ENCODE results near the gene ETNK1.

Gene ETNK1

DNA sequence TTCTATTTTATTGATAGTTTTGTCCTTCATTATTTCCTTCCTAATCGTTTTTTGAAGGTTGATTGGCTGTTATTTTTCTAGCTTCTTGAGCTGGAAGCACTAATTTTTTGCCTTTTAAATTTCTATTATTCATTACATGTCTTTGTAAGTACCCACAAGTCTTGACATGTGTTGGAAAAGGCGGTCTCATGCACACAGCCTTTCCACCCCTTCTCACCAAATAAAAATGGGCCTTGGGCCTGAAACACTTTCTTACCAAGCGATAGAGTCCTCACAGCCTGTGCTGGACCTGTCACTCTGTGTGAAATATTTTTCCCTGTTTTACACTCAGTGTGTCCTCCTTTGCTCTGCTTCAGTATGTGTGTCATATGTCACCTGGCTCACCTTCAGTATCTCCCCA, 9.9 kb downstream of the ETNK1 start:
- no peak for DNase-seq (ENCODE audit: low read depth)

DNA sequence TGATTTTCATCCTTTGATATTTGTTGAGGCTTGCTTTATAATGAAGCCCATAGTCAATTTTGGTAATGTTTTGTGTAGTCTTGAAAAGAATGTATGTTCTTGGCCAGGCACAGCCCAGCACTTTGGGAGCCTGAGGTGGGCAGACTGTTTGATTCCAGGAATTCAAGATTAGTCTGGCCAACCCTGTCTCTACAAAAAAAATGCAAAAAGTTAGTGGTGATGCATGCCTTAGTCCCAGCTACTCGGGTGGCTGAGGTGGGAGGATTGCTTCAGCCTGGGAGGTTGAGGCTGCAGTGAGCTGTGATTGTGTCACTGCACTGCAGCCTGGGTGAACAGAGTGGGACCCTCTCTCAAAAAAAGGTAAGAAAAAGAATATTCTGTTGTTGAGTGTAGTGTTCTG, 10.8 kb downstream of the ETNK1 start:
- no peak for DNase-seq (ENCODE audit: low read depth)

DNA sequence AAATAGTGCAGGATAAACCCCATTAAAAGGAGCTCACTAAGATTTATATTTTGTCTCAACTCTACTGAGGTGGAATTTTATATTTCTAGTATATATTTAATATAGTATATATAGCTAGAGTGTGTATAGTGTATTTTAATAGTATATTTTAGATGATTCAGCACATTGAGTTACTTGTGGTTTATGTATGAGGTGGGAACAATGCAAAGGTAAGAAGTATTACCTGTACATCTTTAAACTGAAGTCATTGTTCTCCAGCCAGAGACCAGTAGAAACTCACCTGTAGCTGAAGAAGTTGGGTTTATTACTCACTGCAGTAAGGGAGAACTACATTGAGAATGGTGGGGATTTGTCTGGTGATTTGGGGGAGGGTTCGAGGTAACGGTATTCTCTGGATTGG, 15.9 kb downstream of the ETNK1 start:
- DNase-seq (ENCODE audit: low read depth): no peak

GRCh38 chr12:22641353-22642053, 16.5 kb downstream of the ETNK1 start:
- no peak for DNase-seq (ENCODE audit: low read depth)

DNA sequence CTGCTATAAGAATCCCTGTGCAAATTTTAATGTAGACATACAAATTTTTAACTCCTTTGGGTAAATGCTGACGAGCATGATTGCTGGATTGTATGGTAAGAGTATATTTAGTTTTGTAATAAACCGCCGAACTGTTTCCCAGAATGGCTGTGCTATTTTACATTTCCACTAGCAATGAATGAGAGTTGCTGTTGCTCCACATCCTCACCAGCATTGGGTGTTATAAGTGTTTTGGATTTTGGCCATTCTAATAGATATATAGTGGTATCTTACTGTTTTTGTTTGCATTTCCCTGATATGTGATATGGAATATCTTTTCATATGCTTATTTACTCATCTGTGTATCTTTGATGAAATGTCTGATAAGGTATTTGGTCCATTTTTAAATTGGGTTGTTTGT, 23.7 kb downstream of the ETNK1 start:
- no peak for DNase-seq (ENCODE audit: low read depth)

DNA sequence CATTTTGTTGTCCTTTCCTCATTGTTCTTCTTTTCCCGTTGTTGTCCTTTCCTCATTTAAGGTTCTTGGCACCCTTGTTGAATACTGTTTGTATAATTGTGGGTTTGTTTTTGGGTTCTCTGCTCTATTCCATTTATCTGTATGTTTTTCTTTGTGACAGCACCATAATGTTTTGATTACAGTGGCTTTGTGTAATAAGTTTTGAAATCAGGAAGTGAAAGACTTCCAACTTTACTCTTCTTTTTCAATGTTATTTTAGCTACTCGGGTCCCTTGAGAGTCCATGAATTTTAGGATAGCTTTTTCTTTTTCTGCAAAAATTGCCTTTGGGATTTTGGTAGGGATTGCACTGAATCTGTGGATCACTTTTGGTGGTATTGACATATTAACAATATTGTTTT, 28.1 kb downstream of the ETNK1 start:
- no peak for DNase-seq (ENCODE audit: low read depth)

GRCh38 chr12:22653791-22654190, 28.8 kb downstream of the ETNK1 start:
- DNase-seq (ENCODE audit: low read depth): no peak

DNA sequence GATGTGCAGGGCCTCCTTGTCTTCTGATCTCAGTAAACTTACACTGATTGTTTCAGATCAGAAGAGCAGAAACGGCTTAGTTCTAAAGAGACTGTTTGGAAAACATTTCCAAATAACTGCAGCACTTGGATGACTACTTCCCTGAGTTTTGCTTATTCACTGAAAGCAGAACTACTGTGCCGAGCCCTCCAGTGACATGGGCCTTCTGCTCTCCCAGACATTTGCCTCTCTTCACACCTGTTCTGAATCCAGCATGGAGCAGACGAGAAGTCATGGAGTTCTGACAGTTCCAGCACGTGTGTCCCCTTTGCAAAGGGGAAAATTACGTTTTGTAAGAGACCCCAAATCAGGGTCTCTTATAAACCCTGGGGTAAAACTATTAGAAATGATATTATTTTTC, 31.4 kb downstream of the ETNK1 start:
- DNase-seq (ENCODE audit: low read depth): no peak

- DNase-seq (ENCODE audit: low read depth): no peak
Measured at GRCh38 chr12:22656831-22657230, 31.9 kb downstream of the ETNK1 start.

DNA sequence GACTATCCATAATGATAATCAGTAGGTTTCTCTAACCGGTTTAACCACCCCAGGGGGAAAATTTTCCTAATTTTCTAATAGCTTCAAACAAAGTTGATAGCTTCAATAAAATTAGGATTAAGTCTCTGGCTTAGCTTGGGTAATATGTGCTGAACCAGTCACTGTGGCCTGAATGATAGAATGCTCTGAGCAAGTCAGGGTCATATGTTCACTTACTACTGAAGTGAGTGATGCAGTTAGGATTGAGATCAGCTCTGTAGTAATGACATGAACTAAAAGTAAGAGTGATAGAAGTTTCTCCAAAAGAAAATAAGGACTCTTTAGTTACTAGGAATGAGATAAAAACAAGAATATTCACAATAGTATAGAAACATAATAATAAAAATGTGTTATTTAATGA, 32.6 kb downstream of the ETNK1 start:
- no peak for DNase-seq (ENCODE audit: low read depth)

DNA sequence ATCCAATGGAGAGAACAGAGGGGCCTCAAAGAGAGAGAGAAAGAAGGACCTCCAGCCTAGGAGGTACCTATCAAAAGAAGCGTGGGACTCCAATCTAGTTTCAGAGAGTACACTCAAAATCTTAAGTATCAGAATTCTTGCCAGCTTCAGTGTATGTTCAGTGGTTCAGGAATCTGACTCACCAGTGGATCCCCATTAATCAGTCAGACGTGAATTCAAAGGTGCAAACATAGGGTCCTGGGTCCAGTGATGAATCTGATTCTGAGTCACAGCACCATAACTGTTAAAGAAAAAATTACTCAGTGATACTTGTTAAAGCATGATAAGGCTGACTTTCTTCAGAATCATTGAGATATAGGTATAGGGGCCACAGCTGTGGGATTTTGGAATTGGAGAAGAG, 33.2 kb downstream of the ETNK1 start:
- DNase-seq (ENCODE audit: low read depth): no peak

DNA sequence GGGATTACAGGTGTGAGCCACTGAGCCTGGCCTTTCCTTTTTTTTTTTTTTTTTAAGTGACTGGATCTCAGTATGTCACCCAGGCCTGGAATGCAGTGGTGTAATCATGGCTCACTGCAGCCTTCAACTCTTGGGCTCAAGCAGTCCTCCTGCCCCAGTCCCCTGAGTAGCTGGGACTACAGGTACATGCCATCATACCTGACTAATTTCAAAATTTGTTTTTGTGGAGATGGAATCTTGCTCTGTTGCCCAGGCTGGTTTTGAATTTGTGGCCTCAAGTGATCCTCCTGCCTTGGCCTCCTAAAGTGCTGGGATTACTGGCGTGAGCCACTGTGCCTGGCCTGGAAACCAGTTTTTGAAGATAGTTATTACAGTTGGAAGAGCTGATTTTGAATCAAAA, 37.4 kb downstream of the ETNK1 start:
- DNase-seq (ENCODE audit: low read depth): no peak

DNA sequence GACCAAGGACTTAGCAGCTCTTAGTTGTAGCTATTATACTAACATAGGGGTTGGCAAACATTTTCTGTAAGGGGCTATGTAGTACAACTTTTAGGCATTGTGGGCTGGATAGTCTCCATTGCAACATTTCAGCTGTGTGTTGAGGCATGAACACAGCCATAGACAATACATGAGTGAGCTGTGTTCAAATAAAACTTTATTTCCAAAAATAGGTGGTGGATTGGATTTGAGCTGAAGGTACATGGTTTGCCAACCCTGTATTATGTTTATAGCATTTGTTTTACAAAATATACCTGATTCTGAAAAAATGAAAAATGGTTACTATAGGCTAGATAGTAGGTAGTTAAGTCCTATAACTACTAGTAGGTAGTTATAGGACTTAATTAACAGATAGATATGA, 40.5 kb downstream of the ETNK1 start:
- no peak for DNase-seq (ENCODE audit: low read depth)

DNA sequence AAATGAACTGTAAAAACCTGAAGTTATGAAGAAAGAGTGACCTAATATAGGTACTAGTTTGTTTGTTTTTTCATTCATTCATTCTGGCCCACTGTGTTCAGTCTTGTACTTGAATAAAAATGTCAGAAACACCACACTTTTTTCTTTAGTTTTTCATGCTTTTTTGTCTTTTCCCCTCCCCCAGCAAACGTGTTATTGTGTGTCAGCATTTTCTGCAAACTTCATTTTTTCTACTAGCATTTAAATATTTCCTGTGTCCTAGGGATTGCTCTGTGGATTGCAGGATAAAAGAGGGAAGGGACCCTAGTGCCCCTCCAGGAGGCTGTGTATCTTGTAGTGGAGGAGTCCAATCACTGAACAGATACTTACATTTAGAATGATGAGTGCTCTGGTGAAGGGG, 42.2 kb downstream of the ETNK1 start:
- no peak for DNase-seq (ENCODE audit: low read depth)

DNA sequence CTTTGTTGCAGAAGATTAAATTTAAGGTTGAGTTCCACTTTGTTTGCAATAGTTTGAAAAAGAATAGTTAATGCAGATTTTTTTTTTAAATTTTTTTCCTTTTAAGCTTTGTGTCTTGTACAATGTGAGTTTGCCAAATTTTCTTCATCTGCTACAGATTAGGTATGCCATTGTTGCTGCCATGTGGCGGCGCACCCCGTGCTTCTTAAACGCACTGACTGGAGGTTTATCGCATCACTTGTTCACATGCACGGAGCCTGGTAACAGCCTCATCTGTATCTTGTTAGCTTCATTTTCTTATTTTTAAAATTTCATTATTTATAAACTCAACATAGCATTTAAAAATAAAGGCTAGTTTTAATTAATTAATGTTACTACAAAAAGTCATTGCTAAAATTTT, 43.5 kb downstream of the ETNK1 start:
- DNase-seq (ENCODE audit: low read depth): no peak

DNA sequence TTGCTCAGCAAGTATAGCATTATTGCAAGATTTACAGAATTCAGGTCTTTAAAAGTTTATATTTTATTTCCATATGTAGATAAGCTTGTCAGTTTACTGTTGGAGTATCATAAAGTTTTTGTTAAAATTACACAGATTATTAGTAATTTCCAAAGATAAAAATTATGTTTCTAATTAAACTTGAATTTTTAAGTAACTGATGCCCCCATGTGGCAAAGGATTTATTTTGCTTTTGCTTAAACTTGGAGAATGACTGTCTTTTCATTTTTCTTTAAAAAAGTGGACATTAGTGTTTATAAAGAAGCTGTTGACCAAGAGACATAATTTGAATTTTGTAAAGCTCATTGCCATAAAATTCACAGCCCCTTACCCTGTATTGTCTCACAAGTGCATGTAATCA, 45.8 kb downstream of the ETNK1 start:
- no peak for DNase-seq (ENCODE audit: low read depth)

- DNase-seq (ENCODE audit: low read depth): no peak
Measured at GRCh38 chr12:22672951-22673350, 48.0 kb downstream of the ETNK1 start.

- no peak for DNase-seq (ENCODE audit: low read depth)
Measured at GRCh38 chr12:22677781-22678574, 53.0 kb downstream of the ETNK1 start.

- DNase-seq (ENCODE audit: low read depth): no peak
Measured at GRCh38 chr12:22682663-22683062, 57.7 kb downstream of the ETNK1 start.

DNA sequence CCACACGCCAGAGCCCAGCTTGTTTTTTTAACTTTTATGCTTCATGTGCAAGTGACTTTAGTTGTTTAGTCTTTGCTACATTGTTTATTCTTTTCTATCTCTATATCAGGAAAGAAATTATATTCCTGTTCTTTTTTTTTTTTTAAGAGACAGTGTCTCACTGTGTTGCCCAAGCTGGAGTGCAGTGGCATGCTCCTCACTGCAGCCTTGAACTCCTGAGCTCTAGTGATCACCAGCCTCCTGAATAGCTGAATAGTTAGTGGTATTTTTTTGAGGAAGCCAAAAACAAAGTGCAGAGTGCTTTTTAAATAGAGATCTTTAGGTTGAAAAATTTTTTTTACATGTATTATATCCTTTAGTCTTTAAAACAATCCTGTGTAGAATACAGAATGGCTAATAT, 58.2 kb downstream of the ETNK1 start:
- no peak for DNase-seq (ENCODE audit: low read depth)

GRCh38 chr12:22684140-22685118, 59.5 kb downstream of the ETNK1 start:
- no peak for DNase-seq (ENCODE audit: low read depth)

DNA sequence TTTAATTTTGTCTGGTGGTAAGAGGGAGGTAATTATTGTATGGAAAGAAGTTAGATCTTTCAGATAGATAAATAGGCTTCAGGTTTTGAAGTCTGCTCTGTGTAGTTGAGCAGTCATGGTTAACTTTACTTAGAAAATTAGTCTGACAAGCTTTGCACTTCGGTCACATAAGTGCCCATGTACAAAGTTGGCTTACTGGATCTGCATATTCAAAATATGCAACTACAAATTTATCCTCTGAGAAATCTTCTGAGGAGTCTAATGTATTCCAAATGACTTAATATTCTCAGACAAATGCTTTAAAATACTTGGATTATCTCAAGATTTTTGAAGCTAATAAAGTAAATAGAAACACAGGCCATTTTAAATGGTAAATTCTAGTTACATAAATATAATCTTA, 61.2 kb downstream of the ETNK1 start:
- no peak for DNase-seq (ENCODE audit: low read depth)
